Astrocyte (in vitro differentiated cells and primary cell): ENCODE results near the gene DOK5. TPM values are rescaled to one million over a fixed set of nuclear protein-coding genes. Genes with fewer than 3 reads are reported as not detected.

ENCODE experiments used
- DNase-seq: peaks from one replicate; pipeline ENCODE4 v3.0.0-alpha.2; 2010; ENCODE audit warnings: low read depth
- FAIRE-seq: peaks from 2 replicates; lab custom pipeline; 2011; peaks lifted over from hg19 to GRCh38; lab: Jason Lieb, UNC
- H2AFZ ChIP-seq: 2 replicates; pipeline ENCODE4 v1.6.0; 2012; ENCODE audit warnings: low read depth, low read length, inconsistent platforms
- H3K27ac ChIP-seq: 2 replicates; pipeline ENCODE4 v1.5.1; 2011; ENCODE audit warnings: low read depth, low read length, inconsistent platforms
- H3K27me3 ChIP-seq: 2 replicates; pipeline ENCODE4 v1.6.0; 2011; ENCODE audit warnings: low read length, inconsistent platforms; ENCODE audit not compliant: insufficient read depth
- H3K36me3 ChIP-seq: 2 replicates; pipeline ENCODE4 v1.5.1; 2011; ENCODE audit warnings: low read length, inconsistent platforms; ENCODE audit not compliant: insufficient read depth
- H3K4me1 ChIP-seq: 2 replicates; pipeline ENCODE4 v1.5.1; 2011; ENCODE audit warnings: low read length, inconsistent platforms; ENCODE audit not compliant: insufficient read depth
- H3K4me2 ChIP-seq: 2 replicates; pipeline ENCODE4 v1.6.0; 2012; ENCODE audit warnings: low read length, inconsistent platforms
- H3K4me3 ChIP-seq: 2 replicates; pipeline ENCODE4 v1.5.1; 2011; ENCODE audit warnings: low read depth, mild to moderate bottlenecking, low read length, inconsistent platforms; ENCODE audit not compliant: insufficient read depth
- H3K79me2 ChIP-seq: 2 replicates; pipeline ENCODE4 v1.6.0; 2012; ENCODE audit warnings: mild to moderate bottlenecking, low read length, inconsistent platforms; ENCODE audit not compliant: insufficient read depth
- H3K9ac ChIP-seq: 2 replicates; pipeline ENCODE4 v1.6.0; 2012; ENCODE audit warnings: mild to moderate bottlenecking, low read length, inconsistent platforms
- H3K9me3 ChIP-seq: 2 replicates; pipeline ENCODE4 v1.5.1; 2012; ENCODE audit warnings: low read depth, mild to moderate bottlenecking, low read length, inconsistent platforms; ENCODE audit not compliant: insufficient read depth
- H4K20me1 ChIP-seq: 2 replicates; pipeline ENCODE4 v1.6.0; 2012; ENCODE audit warnings: low read length, inconsistent platforms; ENCODE audit not compliant: insufficient read depth
- H3K27ac Mint-ChIP-seq: one replicate; pipeline ENCODE4 v1.8.0; 2021; ENCODE audit warnings: mild to moderate bottlenecking, mixed read lengths; ENCODE audit not compliant: unreplicated experiment
- H3K27me3 Mint-ChIP-seq: one replicate; pipeline ENCODE4 v1.8.0; 2021; ENCODE audit warnings: low read depth, mixed read lengths; ENCODE audit not compliant: unreplicated experiment
- H3K36me3 Mint-ChIP-seq: one replicate; pipeline ENCODE4 v1.8.0; 2021; ENCODE audit warnings: low read depth, mixed read lengths; ENCODE audit not compliant: unreplicated experiment
- H3K4me1 Mint-ChIP-seq: one replicate; pipeline ENCODE4 v1.8.0; 2021; ENCODE audit warnings: low read depth, mixed read lengths; ENCODE audit not compliant: unreplicated experiment
- H3K4me3 Mint-ChIP-seq: one replicate; pipeline ENCODE4 v1.8.0; 2021; ENCODE audit warnings: mild to moderate bottlenecking, moderate library complexity, mixed read lengths; ENCODE audit not compliant: unreplicated experiment
- H3K9me3 Mint-ChIP-seq: one replicate; pipeline ENCODE4 v1.8.0; 2021; ENCODE audit warnings: mild to moderate bottlenecking, mixed read lengths; ENCODE audit not compliant: unreplicated experiment
- EZH2 ChIP-seq: IDR thresholded peaks from 2 replicates; pipeline ENCODE4 v1.6.1; 2012; ENCODE audit warnings: mild to moderate bottlenecking, low read length, inconsistent platforms; ENCODE audit not compliant: insufficient read depth
- total RNA-seq: library from RNA; stranded (reverse); gene quantifications from 2 replicates; pipeline ENCODE4 v1.2.1, GENCODE V29; 2021
- TF ChIP-seq, protein P1 (sequence below): IDR thresholded peaks from 2 replicates; pipeline ENCODE4 v1.5.1; 2011; ENCODE audit warnings: low read depth, mild to moderate bottlenecking, inconsistent platforms, low read length, moderate library complexity; ENCODE audit not compliant: insufficient read depth

The DOK5 gene
- total RNA-seq, 1 donor from 2014 or later, result 1.2 TPM

GRCh38 chr20:54481442-54481841 is 6.0 kb downstream of the DOK5 start:
- no peaks in the 10 kb centered on the region for H3K4me1 Mint-ChIP-seq
- peaks cover 20% of the 10 kb centered on the region for H3K27me3 Mint-ChIP-seq
- H3K4me3 Mint-ChIP-seq, result no peak overlapping the region
- Histone ChIP-seq H3K4me2 (no peak overlapping the region), H2AFZ (no peak overlapping the region), H3K4me3 (no peak overlapping the region), H3K27ac (no peak overlapping the region), H3K9me3 (no peaks in the 10 kb centered on the region), H3K4me1 (peaks cover 6% of the 10 kb centered on the region), H3K79me2 (peaks cover 14% of the 10 kb centered on the region), H3K36me3 (no peaks in the 10 kb centered on the region), H4K20me1 (peaks cover 3% of the 10 kb centered on the region), H3K9ac (no peak overlapping the region), H3K27me3 (no peaks in the 10 kb centered on the region)
- no peaks in the 10 kb centered on the region for H3K36me3 Mint-ChIP-seq
- no peaks in the 10 kb centered on the region for H3K9me3 Mint-ChIP-seq
- TF ChIP-seq EZH2, result no peak
- TF ChIP-seq, protein P1, sequence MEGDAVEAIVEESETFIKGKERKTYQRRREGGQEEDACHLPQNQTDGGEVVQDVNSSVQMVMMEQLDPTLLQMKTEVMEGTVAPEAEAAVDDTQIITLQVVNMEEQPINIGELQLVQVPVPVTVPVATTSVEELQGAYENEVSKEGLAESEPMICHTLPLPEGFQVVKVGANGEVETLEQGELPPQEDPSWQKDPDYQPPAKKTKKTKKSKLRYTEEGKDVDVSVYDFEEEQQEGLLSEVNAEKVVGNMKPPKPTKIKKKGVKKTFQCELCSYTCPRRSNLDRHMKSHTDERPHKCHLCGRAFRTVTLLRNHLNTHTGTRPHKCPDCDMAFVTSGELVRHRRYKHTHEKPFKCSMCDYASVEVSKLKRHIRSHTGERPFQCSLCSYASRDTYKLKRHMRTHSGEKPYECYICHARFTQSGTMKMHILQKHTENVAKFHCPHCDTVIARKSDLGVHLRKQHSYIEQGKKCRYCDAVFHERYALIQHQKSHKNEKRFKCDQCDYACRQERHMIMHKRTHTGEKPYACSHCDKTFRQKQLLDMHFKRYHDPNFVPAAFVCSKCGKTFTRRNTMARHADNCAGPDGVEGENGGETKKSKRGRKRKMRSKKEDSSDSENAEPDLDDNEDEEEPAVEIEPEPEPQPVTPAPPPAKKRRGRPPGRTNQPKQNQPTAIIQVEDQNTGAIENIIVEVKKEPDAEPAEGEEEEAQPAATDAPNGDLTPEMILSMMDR, result no peak
- FAIRE-seq (no peak), DNase-seq (no peak)
- no peak overlapping the region for H3K27ac Mint-ChIP-seq

- Mint-ChIP-seq H3K27ac (no peak overlapping the region), H3K4me1 (no peaks in the 10 kb centered on the region), H3K27me3 (no peaks in the 10 kb centered on the region), H3K9me3 (no peaks in the 10 kb centered on the region), H3K4me3 (no peak overlapping the region), H3K36me3 (no peaks in the 10 kb centered on the region)
- Histone ChIP-seq H3K9me3 (no peaks in the 10 kb centered on the region), H3K9ac (no peak overlapping the region), H3K36me3 (no peaks in the 10 kb centered on the region), H4K20me1 (peaks cover 3% of the 10 kb centered on the region), H3K27ac (no peak overlapping the region), H3K4me1 (no peaks in the 10 kb centered on the region), H3K4me2 (no peak overlapping the region), H3K4me3 (no peak overlapping the region), H3K79me2 (peaks cover 7% of the 10 kb centered on the region), H3K27me3 (no peaks in the 10 kb centered on the region), H2AFZ (no peak overlapping the region)
- DNase-seq (no peak), FAIRE-seq (no peak)
- TF ChIP-seq, protein P1, result no peak
- TF ChIP-seq EZH2, result no peak
Measured at GRCh38 chr20:54485631-54486030, 10.2 kb downstream of the DOK5 start.

- Mint-ChIP-seq H3K4me1 (no peaks in the 10 kb centered on the region), H3K36me3 (no peaks in the 10 kb centered on the region), H3K27ac (no peak overlapping the region), H3K27me3 (no peaks in the 10 kb centered on the region), H3K4me3 (no peak overlapping the region), H3K9me3 (no peaks in the 10 kb centered on the region)
- Histone ChIP-seq H3K27ac (no peak overlapping the region), H3K79me2 (peaks cover 7% of the 10 kb centered on the region), H4K20me1 (peaks cover 3% of the 10 kb centered on the region), H3K4me2 (no peak overlapping the region), H3K9ac (no peak overlapping the region), H3K9me3 (no peaks in the 10 kb centered on the region), H3K4me3 (no peak overlapping the region), H2AFZ (no peak overlapping the region), H3K4me1 (no peaks in the 10 kb centered on the region), H3K36me3 (no peaks in the 10 kb centered on the region), H3K27me3 (no peaks in the 10 kb centered on the region)
- FAIRE-seq, result no peak
- no peak for DNase-seq
- no peak for TF ChIP-seq EZH2
- TF ChIP-seq, protein P1, result no peak
Measured at GRCh38 chr20:54486585-54486984, 11.2 kb downstream of the DOK5 start.
